ENCODE measurements around the gene VGLL4.
"Not testable (repeated sequence)": the region's sequence is repeated elsewhere in the genome, so short reads cannot be mapped to it uniquely, and the experiment has no call there.

The VGLL4 gene

DNA sequence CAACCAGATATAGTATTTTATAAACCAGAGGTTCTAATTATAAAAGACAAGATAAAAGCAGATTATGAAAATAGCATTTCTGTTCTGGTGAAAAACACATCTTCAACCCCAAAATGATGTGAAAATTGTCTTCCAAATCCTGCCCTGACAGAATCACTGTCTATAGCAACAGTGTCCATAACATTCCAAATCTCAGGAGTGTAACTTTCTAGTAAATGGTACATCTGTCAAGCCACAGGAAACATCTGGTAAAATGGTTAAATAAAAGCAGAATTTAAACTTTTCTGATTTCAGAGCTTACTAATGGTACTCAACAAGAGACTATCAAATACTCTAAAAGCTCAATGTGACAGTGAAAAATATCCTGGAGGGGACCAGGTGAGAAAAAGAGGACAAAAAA, 60.5 kb downstream of the VGLL4 start:
- no peak for DNase-seq (ENCODE audit: low read depth)

DNA sequence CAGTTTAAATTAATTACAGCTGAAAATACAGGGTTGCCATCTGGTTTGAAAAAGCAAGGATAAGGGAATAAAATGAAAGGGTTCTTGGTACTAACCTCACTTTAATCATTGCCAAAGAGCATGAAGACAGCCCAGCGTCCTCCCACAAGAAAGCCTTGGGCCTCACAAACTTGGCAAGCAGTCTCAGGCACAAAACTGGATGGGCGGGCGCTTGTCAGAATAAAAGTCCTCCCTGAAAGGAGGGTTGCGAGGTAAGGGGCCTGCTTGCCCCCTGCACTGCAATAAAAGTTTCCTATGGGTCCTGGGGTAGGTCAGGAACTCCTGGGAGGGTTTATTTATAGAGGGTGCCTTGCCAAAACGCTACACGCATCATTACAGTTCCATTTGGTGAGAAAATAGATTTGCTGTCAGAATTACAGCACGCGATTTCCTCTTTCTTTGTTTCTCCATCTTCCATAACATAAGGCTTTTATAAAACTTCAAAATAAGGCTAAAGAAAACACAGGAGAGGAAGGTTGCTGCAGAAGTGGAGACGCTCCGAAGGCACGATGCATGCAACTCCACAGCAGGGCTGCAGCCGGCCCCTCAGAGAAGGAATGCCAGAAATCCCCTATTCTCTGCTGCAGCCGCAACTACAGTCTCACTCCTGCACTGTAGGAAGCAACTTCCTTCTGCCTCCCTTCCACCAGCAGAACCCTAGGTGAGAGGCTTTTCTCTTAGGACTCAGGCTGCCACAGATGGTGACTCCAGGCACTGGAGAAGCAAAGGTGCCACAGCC, 61.3 kb downstream of the VGLL4 start:
- DNase-seq (ENCODE audit: low read depth): no peak

- no peak for DNase-seq (ENCODE audit: low read depth)
Observed at GRCh38 chr3:11581237-11582190, 62.2 kb downstream of the VGLL4 start.

GRCh38 chr3:11580645-11581044, 63.1 kb downstream of the VGLL4 start:
- DNase-seq (ENCODE audit: low read depth): no peak

- no peak for DNase-seq (ENCODE audit: low read depth)
Observed at GRCh38 chr3:11578169-11578568, 65.5 kb downstream of the VGLL4 start.

- DNase-seq (ENCODE audit: low read depth): no peak
Observed at GRCh38 chr3:11576453-11576852, 67.3 kb downstream of the VGLL4 start.

DNA sequence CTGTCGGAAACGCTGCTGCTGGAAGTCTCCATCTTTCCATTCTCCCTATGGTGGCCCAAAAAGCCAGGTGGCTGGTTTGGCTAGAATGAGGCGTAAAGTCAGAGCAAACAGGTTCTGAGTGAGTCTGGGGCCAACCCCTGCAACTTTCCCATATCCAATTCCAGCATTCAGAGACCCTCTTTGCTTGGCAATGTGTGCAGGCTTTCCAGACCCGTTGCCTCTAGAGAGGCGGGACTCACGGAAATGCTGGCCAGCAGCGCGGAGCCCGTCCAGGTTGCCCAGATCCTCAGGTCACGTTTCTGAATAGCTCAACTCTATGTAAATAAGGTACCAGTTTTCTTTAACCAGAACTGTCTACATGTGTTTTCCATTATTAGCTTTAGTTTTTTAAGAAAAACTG, 68.0 kb downstream of the VGLL4 start:
- no peak for DNase-seq (ENCODE audit: low read depth)

DNA sequence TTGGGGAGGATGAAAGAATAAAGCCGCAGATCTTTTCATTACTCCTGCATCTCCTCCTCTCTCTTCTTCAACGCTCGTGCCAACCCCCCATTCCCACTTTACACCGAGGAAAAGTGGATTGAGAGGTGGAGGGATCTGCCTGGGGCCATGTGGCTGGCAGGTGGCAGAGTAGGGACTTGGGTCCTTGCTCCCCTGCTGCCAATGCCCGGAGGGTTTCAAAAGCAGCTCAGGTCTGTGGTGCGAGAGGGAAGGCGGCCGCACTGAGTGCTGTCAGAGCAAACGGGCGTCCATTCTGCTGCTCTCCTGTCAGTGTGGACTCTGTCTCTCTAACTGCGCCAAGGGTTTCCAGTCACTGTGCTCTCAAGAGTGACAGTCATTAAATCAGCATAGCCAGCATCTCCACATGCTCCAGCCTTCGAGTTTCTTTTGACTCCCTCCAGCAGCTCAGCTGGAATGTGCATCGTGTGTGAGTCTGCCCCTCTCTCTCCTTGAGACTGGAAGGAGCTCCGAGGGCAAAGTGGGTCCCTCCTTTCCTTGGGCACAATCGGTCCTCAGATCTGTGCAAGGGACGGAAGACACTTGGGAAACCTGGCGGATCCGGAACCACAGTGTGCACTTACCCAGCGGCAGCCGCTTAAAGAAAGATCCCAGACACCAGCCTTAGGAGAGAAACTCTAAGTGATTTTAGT, 68.6 kb downstream of the VGLL4 start:
- DNase-seq (ENCODE audit: low read depth): no peak

- DNase-seq (ENCODE audit: low read depth): not testable (repeated sequence)
Observed at GRCh38 chr3:11572660-11573059, 71.1 kb downstream of the VGLL4 start.

DNA sequence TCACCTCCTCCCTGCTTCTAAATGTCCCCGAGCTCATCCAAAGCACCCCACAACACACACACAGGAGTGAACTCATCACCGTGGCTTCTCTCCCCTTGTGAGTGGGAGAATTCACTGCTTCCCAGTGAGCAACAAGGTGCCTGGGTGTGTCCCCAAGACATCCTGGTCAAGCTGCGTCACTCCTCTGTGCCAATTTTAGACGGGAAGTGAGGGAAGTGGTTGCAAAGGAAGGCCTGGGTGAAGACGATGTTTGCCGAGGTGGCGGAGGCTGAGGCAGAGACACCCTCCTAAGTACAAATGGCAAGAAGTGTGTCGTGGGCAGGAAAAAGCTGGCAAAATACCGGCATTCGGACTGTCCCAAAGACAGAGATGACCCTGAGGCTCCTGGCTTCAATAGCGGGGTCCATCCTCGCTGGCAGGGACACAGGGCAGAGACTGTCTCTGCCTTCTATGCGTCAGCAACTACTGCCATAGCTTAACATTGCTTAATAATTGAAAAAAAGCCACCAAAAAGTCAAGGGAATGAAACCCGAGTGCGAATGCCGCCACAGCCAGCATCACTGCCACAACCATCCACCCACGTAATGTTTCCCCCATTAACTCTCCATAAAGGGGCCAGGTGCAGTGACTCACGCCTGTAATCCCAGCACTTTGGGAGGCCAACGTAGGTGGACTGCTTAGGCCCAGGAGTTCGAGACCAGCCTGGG, 72.8 kb downstream of the VGLL4 start:
- no peak for DNase-seq (ENCODE audit: low read depth)

DNA sequence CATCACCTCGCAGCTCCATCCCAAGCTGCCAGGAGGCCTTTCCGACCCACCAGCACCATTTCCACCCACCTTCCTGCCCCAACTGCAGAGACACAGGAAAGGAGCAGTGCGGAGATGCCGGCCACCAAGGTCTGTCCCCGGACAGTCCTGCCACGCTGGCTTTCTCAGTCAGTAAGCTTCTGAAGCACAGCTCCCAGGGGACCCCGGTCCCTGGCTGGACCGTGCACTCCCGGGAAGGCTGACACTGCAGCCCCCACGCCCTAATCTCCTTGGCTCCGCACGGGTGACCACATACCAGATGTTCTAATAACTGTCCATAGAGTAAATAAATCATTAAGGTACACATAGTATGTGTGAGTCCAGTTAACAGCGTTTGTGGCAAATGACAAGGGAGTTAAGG, 73.5 kb downstream of the VGLL4 start:
- no peak for DNase-seq (ENCODE audit: low read depth)

DNA sequence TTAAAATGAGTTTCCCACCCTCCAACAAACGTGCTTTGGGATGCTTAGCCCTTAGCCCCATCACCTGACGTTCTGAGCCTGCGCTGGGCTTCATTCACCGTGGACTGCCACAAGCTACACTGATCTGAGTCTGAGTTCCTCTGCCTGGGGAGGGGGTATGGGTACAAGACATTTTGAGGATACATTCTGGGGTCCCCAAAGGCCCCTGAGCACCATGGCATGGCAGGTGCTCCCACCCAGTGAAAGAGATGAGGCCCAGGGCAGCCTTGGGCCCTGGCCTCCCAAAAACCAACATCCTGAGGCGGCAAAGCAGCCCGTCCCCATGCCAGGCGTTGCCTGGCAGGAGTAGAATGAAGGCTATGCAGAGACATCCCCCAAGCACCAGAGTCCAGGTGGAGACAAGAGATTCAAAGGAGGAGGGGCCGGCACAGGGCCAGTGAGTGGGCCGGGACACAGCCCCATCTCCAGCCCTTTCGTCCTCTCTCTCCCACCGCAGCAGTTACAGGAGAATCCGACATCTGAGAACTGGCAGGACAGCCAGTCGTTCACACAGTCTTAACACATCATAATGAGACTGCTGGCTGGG, 74.5 kb downstream of the VGLL4 start:
- DNase-seq (ENCODE audit: low read depth): no peak

GRCh38 chr3:11568503-11569155, 75.1 kb downstream of the VGLL4 start:
- DNase-seq (ENCODE audit: low read depth): no peak

DNA sequence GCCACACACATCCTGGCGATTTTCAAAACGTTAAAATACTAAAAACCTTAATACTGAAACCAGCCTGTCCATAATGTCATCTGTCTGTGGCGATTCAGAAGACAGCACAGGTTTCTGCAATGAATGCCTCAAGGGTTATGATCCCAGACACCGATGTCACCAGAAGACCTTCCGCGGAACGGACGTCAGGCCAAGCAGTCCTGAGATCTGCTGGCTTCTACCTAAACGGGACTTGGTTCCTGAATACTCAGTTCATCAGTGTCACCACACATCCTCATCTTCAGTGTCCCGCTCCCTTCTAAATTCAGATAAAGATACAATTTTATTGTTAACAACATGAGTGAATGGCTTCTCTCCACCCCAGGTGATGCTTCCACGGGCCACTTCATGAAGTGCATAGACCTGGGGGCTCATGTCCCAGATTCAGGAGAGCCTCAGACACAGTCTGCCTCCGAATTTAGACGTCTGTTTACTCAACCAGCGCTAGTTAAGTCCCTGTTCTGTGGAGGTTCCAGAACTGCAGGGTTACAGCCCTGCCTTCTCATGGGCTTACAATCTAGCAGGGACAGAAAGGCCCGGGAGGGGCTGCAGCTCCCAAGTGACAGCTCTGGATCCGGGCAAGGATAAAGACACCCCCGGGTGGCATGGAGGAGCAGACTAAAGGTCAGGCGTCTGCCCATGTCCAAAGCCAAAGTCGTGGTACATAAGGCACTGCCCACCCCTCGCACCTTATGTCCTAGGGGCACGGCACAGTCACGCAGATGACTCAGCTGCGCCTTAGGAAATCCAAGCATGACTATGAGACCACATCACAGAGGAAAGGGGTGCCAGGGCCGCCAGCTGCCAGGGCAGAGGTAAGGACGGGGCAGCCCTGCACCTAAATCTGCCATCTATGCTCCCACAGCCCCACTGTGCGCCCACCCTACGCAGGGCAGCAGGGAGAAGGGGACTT, 75.9 kb downstream of the VGLL4 start:
- DNase-seq (ENCODE audit: low read depth): no peak

DNA sequence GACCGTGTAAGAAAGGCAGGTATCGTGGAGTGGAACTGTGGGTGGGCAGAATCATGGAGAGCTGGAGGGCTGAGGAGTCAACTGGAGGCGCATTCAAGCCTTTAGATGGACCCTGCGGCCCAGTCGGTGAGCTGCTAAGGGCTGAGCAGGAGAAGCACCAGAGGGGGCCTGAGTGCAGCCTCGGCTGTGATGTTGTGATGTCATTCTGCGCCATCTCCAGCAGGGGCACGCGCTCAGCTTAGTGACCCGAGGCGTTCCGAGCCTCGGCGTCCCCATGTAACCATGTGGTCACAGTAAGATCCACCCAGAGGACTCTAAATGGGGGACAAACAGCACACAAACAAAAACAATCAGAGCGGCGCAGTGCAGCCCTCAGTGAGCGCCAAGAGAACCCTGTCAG, 76.8 kb downstream of the VGLL4 start:
- DNase-seq (ENCODE audit: low read depth): no peak

DNA sequence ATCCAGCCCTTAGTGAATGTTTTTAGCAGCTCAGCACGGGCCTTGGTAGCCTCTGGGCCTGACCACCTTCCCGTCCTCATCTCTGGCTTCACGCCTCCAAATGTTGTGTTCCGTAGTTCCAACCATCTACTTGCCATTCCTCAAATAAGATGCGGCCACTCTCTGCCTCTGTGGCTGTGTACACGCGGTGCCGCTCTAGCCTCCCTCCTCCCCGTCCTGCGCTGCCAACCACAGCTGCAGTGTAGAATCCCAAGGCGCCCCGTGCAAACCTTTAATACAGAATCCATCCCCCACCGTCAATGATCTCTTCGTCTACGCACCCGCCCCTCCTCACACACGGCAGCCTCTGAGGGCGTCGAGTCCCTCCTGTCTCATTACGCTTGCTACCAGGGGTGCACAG, 77.2 kb downstream of the VGLL4 start:
- DNase-seq (ENCODE audit: low read depth): no peak

GRCh38 chr3:11565932-11566331, 77.8 kb downstream of the VGLL4 start:
- DNase-seq (ENCODE audit: low read depth): no peak

DNA sequence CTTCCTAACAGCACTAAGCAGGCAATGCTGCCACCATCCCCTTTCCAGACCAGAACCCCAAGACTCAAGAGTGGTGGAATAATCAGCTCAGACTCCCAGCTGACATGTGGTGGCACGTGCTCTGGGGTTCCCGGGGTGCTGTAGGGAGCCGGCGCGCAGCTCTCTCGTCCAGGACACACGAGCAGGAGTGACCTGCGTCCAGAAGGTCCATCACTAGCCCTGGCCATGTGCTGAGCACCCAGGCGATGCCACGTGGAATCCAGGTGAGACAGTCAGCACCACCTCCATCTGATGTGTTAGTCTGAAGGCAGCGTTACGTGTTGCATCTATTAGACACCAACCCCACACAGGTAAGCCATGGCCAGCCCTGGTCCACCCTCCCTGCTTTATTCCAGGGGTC, 78.2 kb downstream of the VGLL4 start:
- no peak for DNase-seq (ENCODE audit: low read depth)

- no peak for DNase-seq (ENCODE audit: low read depth)
Observed at GRCh38 chr3:11565072-11565471, 78.6 kb downstream of the VGLL4 start.

- DNase-seq (ENCODE audit: low read depth): no peak
Observed at GRCh38 chr3:11564577-11565001, 79.1 kb downstream of the VGLL4 start.

All from activated T-cell treated with anti-CD3 and anti-CD28 coated beads for 24 hours (primary cell).